RWPE2 (cell line): ENCODE data around the gene PLXNA4.

ENCODE experiments used
- ATAC-seq: fragments of 200-7000 bp; cut with Tn5 transposase; 3 replicates; pipeline ENCODE4 v1.9.1; 2021; ENCODE audit warnings: low read depth
- DNase-seq: peaks from one replicate; pipeline ENCODE4 v3.0.0-alpha.2; 2020; ENCODE audit warnings: low spot score
- H3K27ac ChIP-seq: fragments of 450-650 bp; 2 replicates; pipeline ENCODE4 v1.5.1; 2017; ENCODE audit warnings: mild to moderate bottlenecking; ENCODE audit not compliant: poor library complexity, severe bottlenecking
- H3K27me3 ChIP-seq: fragments of 250-450 bp; sonication (Bioruptor Pico); 2 replicates; pipeline ENCODE4 v1.5.1; 2021; ENCODE audit warnings: mild to moderate bottlenecking, moderate library complexity; ENCODE audit not compliant: insufficient read depth, poor library complexity, severe bottlenecking
- H3K36me3 ChIP-seq: fragments of 250-450 bp; sonication (Bioruptor Pico); 2 replicates; pipeline ENCODE4 v1.5.1; 2020; ENCODE audit warnings: low read depth, mild to moderate bottlenecking, moderate library complexity
- H3K4me1 ChIP-seq: fragments of 250-450 bp; sonication (Bioruptor Pico); 2 replicates; pipeline ENCODE4 v1.5.1; 2021; ENCODE audit warnings: mild to moderate bottlenecking, moderate library complexity; ENCODE audit not compliant: insufficient read depth, poor library complexity, severe bottlenecking
- H3K4me3 ChIP-seq: fragments of 250-450 bp; sonication (Bioruptor Pico); 2 replicates; pipeline ENCODE4 v1.5.1; 2021; ENCODE audit warnings: mild to moderate bottlenecking, moderate library complexity; ENCODE audit not compliant: severe bottlenecking
- H3K9me3 ChIP-seq: fragments of 250-450 bp; sonication (Bioruptor Pico); 2 replicates; pipeline ENCODE4 v1.5.1; 2021; ENCODE audit warnings: mild to moderate bottlenecking, moderate library complexity; ENCODE audit not compliant: severe bottlenecking
- TF ChIP-seq, protein P1 (sequence below): fragments of 450-650 bp; IDR thresholded peaks from one replicate; pipeline ENCODE4 v1.5.1; 2017; ENCODE audit warnings: mild to moderate bottlenecking, moderate library complexity; ENCODE audit not compliant: poor library complexity, severe bottlenecking

PLXNA4 gene

GRCh38 chr7:132097550-132098134 lies 478.6 kb downstream of the PLXNA4 start:
- Histone ChIP-seq H3K4me1 (no peaks in the 10 kb centered on the region), H3K27ac (no peak overlapping the region), H3K27me3 (no peaks in the 10 kb centered on the region), H3K36me3 (no peaks in the 10 kb centered on the region), H3K9me3 (no peaks in the 10 kb centered on the region), H3K4me3 (no peak overlapping the region)
- ATAC-seq (no peak), DNase-seq (no peak)
- TF ChIP-seq, protein P1, sequence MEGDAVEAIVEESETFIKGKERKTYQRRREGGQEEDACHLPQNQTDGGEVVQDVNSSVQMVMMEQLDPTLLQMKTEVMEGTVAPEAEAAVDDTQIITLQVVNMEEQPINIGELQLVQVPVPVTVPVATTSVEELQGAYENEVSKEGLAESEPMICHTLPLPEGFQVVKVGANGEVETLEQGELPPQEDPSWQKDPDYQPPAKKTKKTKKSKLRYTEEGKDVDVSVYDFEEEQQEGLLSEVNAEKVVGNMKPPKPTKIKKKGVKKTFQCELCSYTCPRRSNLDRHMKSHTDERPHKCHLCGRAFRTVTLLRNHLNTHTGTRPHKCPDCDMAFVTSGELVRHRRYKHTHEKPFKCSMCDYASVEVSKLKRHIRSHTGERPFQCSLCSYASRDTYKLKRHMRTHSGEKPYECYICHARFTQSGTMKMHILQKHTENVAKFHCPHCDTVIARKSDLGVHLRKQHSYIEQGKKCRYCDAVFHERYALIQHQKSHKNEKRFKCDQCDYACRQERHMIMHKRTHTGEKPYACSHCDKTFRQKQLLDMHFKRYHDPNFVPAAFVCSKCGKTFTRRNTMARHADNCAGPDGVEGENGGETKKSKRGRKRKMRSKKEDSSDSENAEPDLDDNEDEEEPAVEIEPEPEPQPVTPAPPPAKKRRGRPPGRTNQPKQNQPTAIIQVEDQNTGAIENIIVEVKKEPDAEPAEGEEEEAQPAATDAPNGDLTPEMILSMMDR = no peak

DNA sequence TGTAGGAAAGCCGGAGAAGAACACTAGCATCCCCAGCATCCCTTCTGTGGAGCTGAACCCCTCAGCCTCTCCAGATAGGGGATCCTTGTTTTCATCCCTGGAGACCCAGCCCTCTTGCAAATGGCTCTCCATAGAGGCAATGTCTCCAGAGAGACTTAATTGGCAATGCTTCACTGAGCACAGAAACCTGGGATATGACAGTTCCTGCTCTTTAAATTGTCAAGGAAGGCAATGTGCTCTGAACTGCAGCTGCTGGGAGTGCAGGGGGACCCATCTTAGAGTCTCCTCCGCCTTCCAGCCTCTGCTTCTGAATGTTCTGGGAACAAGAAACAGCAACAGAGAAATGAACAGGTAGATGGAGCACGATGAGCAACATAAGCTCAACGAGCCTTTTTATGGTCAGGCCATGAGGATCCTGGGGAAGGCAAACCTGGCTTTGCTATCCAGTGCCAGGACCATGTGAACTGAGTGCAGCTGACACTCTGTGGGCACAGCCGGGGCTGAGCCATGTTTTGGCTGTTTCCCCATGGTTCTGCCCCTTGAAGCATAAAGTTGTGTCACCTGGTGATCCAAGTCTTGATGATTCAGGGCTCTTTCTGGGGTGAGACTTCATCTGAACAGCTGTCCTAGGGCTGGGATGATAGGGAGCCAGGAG lies 481.0 kb downstream of the PLXNA4 start:
- Histone ChIP-seq H3K27me3 (no peaks in the 10 kb centered on the region), H3K9me3 (no peaks in the 10 kb centered on the region), H3K36me3 (no peaks in the 10 kb centered on the region), H3K27ac (no peak overlapping the region), H3K4me3 (no peak overlapping the region), H3K4me1 (no peaks in the 10 kb centered on the region)
- ATAC-seq = no peak
- TF ChIP-seq, protein P1 = no peak
- DNase-seq = no peak

DNA sequence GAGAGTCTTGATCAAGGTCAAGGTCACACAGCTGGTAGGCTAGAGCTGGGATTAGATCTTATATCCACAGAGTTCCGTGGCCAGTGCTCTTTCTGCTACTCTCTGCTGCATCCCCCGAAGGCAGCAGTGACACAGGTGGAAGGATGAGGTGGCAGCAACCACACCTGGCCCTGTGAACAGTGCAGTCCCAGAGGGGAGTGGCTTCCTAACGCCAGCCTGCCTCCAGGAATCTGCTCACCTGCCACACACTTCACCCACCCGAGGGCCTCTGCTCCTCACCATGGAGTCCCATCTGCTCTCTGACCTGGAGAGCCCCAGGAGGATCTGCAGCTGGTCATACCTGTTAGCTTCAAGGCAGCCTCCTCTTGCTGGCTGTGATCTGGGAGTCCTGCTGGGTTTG lies 484.2 kb downstream of the PLXNA4 start:
- Histone ChIP-seq H3K27me3 (no peaks in the 10 kb centered on the region), H3K9me3 (no peaks in the 10 kb centered on the region), H3K4me3 (no peak overlapping the region), H3K4me1 (no peaks in the 10 kb centered on the region), H3K27ac (no peak overlapping the region), H3K36me3 (no peaks in the 10 kb centered on the region)
- ATAC-seq (no peak), DNase-seq (no peak)
- TF ChIP-seq, protein P1 = no peak

GRCh38 chr7:132091706-132092105 lies 484.6 kb downstream of the PLXNA4 start:
- TF ChIP-seq, protein P1 = no peak

GRCh38 chr7:132090444-132090843 lies 485.8 kb downstream of the PLXNA4 start:
- no peak overlapping the region for H3K27ac ChIP-seq
- H3K4me1 ChIP-seq = no peaks in the 10 kb centered on the region
- H3K36me3 ChIP-seq = no peaks in the 10 kb centered on the region
- DNase-seq (no peak), ATAC-seq (no peak)
- no peaks in the 10 kb centered on the region for H3K9me3 ChIP-seq
- TF ChIP-seq, protein P1 = no peak
- no peak overlapping the region for H3K4me3 ChIP-seq
- no peaks in the 10 kb centered on the region for H3K27me3 ChIP-seq

More at GRCh38 chr7:132091706-132092105, 484.6 kb downstream of the PLXNA4 start:
- H3K27me3 ChIP-seq = no peaks in the 10 kb centered on the region
- ATAC-seq (no peak), DNase-seq (no peak)
- no peaks in the 10 kb centered on the region for H3K4me1 ChIP-seq
- H3K9me3 ChIP-seq = no peaks in the 10 kb centered on the region
- no peaks in the 10 kb centered on the region for H3K36me3 ChIP-seq
- H3K27ac ChIP-seq = no peak overlapping the region
- no peak overlapping the region for H3K4me3 ChIP-seq
